HG03135 (cell line): Measurements from ENCODE around the gene CD79A.
"Not testable (repeated sequence)": the region's sequence is repeated elsewhere in the genome, so short reads cannot be mapped to it uniquely, and the experiment has no call there.

Experiments
- ATAC-seq: cut with Tn5 transposase; IDR thresholded peaks from one replicate; pipeline ENCODE4 v1.9.1; 2021; ENCODE audit warnings: mild to moderate bottlenecking, moderate library complexity; ENCODE audit not compliant: unreplicated experiment

The CD79A gene

DNA sequence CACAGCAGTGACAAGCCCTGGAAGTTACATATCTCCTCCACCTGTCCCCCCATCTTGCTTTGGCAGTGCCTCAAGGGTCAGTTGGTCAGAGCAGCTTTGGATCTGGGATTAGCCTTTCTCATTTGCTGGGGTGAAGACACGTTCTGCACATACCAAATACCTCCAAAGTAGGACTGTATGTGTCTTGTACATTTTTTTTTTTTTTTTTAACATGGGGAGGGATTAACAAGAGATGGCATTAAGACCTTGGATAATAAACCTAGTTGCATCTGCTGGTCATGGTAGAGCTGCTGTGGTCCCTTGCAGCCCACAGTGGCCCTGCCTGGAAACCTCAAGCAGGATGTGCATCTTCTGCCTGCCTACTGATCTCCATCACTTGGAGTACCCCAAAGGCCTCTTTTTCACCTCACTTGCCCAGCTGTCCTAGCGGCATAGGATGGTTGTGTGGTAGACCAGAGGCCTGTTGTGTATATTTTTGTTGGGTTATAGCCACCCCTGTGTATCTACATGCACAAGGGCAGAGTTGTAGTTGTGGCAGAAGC is 14.6 kb upstream of the CD79A start:
- ATAC-seq, result no peak

DNA sequence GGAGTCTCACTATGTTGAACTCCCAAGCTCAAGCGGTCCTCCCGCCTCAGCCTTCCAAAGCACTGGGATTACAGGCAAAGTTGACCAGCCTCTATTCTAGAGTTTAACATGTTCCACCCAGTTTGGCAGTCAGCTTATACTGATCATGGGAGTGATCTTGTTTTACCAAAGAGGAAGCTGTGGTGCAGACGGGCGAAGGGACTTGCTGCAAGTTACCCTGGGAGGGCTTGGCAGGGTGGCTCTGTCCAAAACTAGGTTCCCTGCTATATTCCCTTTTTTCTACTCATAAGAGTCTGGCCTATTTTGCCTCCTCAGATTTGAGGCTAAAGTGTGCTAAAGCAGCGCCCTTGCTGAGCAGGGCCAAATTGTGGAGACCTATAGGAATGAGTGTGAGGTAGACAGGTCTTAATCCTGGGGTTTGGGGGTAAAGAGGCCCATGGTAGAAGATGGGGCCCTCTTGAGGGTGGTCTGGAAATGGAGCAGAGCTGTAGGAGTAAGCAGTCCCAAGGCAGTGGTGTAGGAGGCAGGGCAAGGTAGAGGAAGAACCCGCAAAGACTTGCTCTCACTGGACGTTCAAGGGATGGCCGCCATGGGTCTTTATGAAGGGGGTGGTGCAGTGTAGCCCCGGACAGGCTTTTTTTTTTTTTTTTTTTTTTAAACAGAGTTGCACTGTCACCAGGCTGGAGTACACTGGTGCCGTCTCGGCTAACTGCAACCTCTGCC is 13.7 kb upstream of the CD79A start:
- no peak for ATAC-seq

DNA sequence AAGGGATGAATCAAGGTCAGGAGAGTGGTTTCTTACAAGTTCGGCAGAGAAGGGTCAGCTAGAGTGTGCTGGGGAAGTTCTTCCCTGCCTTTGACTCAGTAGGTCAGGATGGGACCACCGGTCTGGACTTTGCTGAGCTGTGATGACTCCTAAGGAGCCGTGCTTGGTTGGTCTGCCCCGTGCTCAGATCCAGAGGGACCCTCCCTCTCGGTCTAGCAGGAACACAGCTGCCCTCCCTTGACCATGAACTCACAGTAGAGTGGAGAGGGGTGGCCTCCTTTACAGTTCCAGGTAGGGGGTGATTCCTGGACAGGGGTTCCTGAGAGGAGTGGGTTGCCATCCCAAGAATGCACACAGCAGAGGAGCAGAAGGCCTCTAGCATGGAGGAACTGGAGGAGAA is 12.7 kb upstream of the CD79A start:
- ATAC-seq, result no peak

DNA sequence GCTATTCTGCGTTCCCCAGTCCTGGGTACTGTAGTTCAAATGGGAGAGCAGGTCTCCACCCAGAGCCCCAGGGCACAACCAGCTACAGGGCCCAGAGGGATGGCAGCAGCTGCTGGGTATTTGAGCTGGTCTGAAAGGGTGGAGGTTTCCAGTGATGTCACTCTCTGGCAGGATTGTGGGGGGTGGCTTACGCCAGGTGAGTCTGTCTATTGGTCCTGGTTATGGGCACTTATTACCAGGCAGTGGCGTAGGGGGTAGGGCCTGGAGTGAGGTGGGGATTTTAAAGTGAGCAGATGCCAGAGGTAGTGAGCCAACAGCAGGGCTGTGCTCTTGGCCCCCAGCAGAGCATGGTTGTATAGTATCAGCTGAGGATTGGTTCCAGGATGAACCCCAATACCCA is 10.8 kb upstream of the CD79A start:
- no peak for ATAC-seq

DNA sequence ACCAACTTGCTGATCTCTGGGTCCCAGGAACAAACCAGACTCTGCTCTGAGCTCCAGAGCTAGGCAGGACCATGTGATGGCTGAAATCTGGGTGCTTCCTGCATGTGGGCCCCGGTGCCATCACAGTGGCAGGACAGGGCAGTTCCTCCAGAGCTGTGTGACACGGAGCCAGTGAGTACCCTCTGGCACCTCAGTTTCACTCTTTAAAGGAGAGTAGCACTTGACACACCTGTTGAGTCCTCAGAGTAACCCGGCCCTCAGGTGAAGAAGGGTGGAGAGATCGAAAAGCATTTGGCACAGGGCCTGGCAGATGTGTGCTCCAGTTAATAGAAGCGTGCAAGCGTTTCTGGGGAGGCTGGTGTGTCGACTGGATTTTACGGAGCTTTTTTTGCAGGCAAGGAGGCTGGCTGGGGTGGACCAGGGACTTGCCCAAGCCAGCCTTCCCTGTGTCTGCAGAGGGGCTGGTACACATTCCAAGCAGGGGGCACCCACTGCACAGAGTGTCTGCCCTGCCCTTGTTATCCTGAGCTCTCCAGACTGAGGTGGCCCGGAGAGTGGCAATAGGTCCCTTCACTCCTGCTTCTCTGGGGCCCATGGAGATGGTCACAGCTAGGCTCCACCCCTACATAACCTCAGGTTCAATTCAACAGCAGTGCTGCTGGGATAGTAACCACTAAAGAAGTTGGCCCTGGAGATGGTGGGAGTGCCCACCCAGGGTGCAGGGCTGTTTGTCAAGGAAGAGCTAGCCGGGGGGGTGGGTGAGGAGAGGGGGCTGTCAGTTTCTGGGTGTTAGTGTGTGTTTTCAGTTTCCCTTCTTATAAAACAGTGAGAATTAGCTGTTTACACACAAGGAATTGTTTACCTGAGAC is 8.7 kb upstream of the CD79A start:
- ATAC-seq, result no peak

DNA sequence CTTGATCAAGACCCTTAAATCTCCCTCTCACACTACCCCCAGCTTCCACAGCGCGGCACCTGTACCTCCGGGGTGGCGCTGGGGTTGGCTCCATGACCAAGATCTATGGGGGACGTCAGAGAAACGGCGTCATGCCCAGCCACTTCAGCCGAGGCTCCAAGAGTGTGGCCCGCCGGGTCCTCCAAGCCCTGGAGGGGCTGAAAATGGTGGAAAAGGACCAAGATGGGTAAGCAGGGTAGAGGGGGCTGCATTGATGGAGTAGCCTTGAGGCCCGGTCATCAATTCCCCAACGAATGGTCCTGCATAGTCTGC is 8.1 kb upstream of the CD79A start:
- no peak for ATAC-seq

DNA sequence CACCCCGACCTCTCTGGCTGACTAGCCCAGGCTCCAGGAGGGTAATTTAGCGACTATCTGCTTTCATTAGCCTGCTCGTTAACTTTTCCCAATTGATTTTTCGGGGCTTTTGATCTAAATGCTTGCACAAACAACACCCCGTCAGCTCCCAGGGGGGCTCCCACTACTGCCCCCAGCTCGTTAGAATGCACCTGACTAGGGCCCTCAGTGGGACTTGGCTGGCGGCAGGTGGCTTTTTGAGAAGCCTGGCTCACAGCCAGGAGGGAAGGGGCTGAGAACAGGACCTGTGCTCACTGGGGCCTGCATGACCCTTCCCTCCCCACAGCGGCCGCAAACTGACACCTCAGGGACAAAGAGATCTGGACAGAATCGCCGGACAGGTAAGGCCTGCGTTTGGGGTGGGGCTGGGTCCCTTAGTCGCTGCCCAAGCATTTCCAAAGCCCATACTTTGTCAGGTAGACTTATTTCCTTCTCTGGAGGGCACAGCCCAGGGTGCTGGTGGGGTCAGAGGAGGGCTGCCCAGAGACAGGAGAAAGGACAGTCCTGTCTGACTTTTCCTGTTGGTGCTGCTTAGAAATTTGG is 7.6 kb upstream of the CD79A start:
- ATAC-seq, result no peak

DNA sequence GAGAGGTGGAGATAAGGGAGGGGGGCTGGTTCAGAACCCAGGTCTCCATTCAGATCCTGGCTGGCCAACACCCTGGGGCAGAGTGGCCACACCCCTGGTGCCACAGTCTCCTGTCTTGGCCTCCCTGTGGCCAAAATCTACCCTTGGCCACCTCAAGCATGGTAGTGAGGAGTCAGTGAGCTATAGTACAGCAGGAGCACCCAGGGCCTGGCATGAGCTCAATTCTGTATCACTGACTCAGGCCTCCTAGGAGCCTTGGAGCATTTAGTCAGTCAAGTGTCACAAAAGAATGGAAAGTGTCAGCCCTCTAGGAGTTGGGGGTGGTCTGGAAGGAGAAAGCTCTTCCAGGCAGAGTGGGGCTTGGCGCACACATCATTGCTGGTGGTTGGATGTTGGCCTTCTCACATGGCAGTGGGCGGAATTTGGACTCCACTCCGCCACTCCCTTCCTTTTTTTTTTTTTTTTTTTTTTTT is 6.6 kb upstream of the CD79A start:
- ATAC-seq, result no peak

DNA sequence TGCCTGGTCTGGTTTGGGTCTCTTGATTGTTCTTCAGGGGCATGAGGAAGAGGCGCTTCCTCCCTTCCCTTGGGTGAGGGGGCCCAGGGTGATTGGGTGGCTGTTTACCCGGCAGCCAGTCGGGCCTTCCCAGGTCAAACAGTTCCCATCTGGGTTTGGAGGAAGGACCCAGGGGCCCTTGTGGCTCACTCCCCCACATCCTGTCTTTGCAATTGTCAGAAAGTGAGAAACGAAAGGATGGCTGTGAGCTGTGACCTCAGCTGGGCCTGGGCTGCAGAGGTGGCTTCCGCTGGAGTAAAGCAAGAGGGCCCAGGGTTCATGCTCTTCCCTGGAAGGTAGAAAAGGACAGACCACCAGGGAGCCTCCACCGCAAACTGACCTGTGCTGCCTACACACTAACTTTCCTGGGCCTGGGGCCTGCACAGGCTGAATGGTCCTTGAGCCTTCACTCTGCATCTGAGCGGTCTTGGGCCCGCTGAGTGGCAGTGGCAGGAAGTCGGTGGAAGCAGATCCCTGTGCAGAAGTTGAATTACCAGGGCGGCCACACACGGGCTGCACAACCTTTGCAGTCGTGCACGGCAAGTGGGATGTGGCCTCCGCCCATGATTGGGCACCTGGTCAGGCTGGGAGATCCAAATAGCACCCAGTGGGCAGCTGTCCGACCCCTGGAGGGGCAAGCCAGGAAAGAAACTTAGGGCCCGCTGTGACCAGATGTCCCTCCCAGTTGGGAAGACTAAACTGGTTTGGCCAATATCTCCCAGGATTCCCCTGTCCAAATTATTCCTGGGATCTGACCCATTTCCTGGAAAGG is 5.3 kb upstream of the CD79A start:
- ATAC-seq, result peak; percentile 43

DNA sequence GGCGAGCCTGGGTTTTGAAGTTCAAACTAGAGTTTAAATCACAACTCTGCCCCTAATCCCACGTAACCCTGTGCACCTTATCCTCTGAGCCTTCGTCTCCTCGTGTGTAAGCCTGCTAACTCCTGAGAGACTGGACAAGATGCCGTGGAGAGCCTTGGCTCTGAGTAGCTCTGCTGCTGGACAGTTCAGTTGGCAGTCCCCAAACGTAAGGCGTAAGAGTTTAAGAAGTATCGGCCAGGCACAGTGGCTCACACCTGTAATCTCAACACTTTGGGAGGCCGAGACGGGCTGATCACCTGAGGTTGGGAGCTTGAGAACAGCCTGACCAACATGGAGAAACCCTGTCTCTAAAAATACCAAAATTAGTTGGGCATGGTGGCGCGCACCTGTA is 4.7 kb upstream of the CD79A start:
- no peak for ATAC-seq

DNA sequence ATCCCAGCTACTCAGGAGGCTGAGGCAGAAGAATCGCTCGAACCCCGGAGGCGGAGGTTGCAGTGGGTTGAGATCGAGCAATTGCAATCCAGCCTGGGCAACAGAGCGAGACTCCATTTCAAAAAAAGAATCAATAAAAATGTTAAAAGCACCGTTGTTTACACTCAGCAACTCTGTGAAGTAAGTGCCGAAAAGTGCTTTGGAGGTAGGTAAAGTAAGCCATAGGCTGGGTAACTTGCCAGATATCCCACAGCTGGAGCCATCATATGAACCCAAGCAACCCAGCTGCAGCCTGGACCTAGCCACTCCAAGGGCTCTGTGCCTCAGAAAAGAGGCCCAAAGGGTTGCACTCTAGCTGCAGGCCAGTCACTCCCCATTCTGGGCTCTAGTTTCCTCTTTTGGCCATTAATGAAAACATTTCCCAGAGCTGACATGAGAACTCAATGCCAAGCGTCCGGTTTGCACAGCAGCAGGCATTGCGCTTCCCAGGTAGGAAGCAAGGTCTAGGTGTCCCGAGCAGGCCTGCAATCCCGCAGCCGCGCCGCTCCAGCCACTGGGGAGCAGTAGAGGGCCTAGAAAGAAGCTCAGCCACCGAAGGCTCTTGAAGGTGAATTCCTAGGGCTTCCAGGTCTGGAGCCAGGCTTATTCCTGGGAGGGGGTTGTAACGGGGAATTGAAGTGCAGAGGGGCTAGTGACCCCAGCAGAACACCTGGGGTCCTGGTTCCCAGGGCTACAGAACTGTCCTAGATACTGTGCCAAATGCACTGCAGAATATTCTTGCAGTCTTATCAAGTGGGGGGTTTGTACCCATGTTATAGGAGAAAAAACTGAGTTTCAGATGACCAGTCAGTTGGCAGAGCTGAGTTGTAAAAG is 4.1 kb upstream of the CD79A start:
- ATAC-seq, result no peak

DNA sequence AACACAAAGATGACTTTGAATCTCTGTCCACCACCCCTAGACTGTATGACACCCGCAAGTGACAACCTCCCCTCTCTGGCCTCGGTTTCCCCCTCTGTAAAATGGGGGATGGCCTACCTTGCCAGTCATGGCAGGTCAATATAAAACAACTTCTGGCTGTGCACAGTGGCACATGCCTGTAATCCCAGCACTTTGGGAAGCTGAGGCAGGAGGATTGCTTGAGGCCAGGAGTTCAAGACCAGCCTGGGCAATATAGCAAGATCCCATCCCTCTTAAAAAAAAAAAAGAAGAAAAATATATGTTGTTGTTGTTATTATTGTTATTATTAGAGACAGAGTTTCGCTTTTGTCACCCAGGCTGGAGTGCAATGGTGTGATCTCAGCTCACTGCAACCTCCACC is 1.1 kb upstream of the CD79A start:
- ATAC-seq, result not testable (repeated sequence)

DNA sequence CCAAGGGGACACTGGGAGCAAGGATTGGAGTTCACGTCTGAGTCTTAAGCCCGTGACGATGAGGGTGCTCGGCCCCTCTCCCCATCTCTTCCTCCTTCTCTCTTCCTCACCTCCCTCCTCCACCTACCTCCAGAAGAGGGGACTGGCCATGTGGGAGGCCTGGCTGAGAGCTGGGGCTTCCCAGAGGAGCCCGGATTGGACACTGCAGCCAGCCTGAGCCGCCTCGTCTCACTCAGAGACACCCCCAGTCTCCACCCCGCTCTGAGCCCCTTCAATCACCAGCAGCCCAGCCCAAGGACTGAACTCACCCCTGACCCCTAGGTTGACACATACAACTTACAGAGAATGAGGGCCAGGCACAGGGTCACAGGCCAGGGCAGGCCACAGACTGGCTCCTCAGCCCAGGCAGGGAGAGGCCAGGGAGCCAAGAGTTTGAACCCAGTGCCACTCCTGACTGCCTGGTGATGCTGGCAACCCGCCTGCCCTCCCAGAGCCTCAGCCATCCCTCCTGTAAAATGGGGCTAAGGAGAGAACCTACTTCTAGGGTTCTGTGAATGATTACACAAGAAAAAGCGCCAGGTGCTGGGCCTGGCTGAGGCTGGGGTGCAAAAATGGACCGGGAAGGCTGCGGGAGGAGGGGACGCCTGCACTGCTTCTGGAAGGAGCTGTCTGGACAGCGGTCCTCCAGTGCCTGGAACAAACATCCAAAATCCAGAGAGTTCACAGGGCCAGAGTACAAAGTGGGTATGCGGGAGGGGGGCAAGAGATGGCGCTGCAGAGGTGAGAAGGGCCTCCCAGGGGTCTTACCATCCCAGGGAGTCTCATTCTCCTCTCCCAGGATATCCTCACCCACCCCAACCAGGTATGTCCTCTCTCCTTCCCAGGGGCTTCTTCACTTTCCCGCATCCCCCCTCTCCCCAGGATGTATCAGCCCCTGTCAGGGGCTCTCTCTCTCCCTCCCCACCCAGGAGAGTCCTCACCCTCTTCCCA is 1.1 kb downstream of the CD79A start:
- ATAC-seq, result no peak

DNA sequence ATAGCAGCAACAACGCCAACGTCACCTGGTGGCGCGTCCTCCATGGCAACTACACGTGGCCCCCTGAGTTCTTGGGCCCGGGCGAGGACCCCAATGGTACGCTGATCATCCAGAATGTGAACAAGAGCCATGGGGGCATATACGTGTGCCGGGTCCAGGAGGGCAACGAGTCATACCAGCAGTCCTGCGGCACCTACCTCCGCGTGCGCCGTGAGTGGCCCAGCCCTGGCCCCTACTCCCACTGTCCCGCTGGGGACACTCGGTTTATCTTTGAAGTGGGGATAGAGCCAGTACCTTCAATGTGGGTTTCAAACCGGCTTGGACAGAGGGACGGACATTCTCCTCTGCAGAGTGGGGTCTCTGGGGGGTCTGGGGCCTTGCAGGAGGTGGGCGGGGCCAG is 2.0 kb downstream of the CD79A start:
- no peak for ATAC-seq

DNA sequence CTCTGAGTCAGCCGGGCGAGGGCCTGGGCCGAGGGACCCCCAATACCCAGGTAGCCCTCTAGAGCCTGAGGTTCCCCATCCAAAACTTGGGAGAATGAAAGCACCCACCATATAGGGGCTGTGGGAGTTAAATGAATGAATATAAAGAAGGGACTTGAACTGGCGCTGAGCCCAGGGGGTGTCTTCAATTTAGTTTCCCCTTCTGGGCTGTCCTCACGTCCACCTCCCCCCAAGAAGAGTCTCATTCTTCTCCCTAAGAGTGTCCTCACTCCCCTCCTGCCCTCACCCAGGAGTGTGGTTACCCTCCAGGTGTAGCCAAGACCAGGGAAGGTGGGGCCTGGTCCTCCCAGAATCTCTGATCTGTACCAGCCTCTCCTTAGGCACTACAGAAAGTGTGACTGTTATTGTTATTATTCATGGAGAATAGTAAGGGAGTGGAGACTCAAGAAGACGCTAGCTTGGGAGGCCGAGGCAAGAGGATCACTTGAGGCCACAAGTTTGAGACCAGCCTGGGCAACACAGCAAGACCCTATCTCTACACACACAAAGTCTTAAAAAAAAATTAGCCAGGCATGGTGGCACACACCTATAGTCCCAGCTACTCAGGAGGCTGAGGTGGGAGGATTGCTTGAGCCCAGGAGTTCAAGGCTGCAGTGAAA is 2.7 kb downstream of the CD79A start:
- ATAC-seq, result no peak

DNA sequence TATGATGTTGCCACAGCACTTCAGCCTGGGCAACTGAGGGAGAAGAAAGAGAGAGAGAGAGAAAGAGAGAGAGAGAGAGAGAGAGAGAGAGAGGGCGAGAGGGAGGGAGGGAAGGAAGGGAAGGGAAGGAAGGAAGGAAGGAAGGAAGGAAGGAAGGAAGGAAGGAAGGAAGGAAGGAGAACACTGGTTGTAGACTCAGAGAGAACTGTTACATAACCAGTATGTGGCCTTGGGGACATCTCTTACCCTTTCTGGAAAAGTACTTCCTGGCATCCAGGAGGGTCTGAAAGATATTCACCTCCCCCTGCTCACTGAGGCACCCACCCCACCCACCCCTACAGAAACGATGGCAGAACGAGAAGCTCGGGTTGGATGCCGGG is 3.2 kb downstream of the CD79A start:
- ATAC-seq, result no peak

DNA sequence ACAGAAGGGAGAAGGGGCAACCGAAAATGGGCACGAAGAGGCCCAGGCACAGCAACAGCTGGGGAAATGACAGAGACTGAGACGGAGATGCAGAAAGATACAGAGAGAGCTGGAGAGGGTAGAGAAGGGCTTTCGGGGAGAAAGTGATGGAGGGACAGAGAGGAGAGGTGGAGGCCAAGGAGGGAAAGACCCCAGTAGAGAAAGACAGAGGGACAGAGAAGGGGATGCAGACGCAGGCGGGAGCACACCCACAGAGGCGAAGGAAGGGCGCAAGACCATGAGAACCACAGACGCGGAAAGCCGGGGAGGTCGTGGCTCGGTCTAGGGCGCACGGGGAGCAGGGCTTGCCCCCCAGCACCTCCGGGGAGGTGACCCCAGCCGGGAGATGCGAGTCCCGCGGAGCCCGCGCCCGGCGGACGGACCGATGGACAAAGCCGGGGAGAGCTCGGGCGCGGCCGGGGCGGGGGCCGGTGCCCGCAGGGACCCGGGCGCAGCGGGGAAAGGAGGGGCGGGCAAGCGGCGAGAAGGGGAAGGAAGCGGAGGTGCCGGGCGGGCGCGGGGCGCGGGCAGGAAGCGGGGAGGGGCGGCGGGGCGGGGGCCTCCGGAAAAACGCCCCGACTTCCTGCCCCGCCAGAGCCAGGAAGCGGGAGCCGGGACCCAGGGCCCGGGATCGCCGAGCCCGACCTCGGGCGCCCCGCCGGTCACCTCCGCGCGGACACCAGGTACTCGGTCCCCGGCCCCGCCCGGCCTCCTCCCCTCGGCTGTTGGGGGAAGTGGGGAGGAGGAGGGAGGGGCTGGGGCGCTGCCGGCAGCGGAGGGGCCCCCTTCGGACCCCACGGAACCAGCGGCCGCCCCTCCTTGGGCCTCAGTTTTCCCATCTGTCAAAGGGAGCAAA is 5.7 kb downstream of the CD79A start, which contains the start of gene ARHGEF1:
TSS of gene ARHGEF1 (plus strand) at position 617 of the 895 bp plus-strand sequence. CDS start 4,899 bp downstream, outside the sequence.
- no peak for ATAC-seq
